B cell (primary cell): ENCODE measurements around the gene FALEC.

Source experiments
- EZH2 ChIP-seq: IDR thresholded peaks from 2 replicates; pipeline ENCODE4 v1.6.1; 2012; ENCODE audit warnings: borderline replicate concordance, low read depth, mild to moderate bottlenecking, moderate library complexity, low read length; ENCODE audit not compliant: insufficient read depth, poor library complexity, severe bottlenecking
- TF ChIP-seq, protein P1 (sequence below): fragments of 200-600 bp; IDR thresholded peaks from one replicate; pipeline ENCODE4 v1.8.0; 2022; ENCODE audit warnings: antibody characterized with exemption, mild to moderate bottlenecking

DNA sequence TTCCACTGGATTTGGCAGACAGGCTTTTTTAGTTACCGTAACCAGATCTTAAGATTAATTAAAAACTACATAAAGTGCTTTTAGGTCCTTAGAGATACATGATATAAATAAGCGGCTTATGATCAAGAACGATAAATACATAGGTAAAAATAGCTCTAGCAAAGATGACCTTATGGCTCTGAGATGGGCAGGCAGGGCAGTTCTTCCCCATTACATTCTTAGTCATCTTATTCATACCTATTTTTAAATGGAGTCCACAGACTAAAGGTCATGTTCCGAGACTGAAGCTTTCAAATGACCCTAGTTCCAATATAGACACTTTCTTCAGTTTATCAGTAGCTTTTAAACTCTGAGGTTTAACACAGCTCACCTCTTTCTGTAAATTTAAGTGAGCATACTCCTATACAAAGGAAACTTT is 59.5 kb downstream of the FALEC start:
- TF ChIP-seq, protein P1, sequence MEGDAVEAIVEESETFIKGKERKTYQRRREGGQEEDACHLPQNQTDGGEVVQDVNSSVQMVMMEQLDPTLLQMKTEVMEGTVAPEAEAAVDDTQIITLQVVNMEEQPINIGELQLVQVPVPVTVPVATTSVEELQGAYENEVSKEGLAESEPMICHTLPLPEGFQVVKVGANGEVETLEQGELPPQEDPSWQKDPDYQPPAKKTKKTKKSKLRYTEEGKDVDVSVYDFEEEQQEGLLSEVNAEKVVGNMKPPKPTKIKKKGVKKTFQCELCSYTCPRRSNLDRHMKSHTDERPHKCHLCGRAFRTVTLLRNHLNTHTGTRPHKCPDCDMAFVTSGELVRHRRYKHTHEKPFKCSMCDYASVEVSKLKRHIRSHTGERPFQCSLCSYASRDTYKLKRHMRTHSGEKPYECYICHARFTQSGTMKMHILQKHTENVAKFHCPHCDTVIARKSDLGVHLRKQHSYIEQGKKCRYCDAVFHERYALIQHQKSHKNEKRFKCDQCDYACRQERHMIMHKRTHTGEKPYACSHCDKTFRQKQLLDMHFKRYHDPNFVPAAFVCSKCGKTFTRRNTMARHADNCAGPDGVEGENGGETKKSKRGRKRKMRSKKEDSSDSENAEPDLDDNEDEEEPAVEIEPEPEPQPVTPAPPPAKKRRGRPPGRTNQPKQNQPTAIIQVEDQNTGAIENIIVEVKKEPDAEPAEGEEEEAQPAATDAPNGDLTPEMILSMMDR, result no peak
- no peak for TF ChIP-seq EZH2
